ENCODE measurements around the gene NECTIN4. TPM values are rescaled to one million over a fixed set of nuclear protein-coding genes. Genes with fewer than 3 reads are reported as not detected.
A peak's percentile ranks its signal among the peaks of the same experiment; 100 is the strongest.

Gene NECTIN4
- total and polyA plus RNA-seq, 2 of the 13 experiments (the other 11 are each of a cell fraction or from before 2014, with no cell fraction given) = 5.9 to 12.4 TPM

- TF ChIP-seq ZNF512B (CRISPR knock-in tag; IDR thresholded peaks at IDR 0.05; ENCODE audit: borderline replicate concordance) (no peak), IRF2 (CRISPR knock-in tag; IDR thresholded peaks at IDR 0.05) (0 out of 2 replicates have a peak, but pooled peaks have one; percentile 15), ZNF260 (CRISPR knock-in tag; IDR thresholded peaks at IDR 0.05; ENCODE audit: borderline replicate concordance, low read depth) (no peak), SETDB1 (CRISPR knock-in tag; IDR thresholded peaks at IDR 0.05; ENCODE audit: borderline replicate concordance) (no peak), HMGA1 (CRISPR knock-in tag; conservative IDR thresholded peaks at IDR 0.05) (no peak), ZSCAN12 (CRISPR knock-in tag; IDR thresholded peaks at IDR 0.05) (no peak), ZNF264 (CRISPR knock-in tag; IDR thresholded peaks at IDR 0.05) (no peak), EEA1 (CRISPR knock-in tag; IDR thresholded peaks at IDR 0.05; ENCODE audit: borderline replicate concordance) (peak; percentile 35; the same call in 1 of the 2 replicates), ZNF609 (CRISPR knock-in tag; IDR thresholded peaks at IDR 0.05; ENCODE audit: borderline replicate concordance) (0 out of 2 replicates have a peak, but pooled peaks have one; percentile 25)
Measured at GRCh38 chr1:161071886-161072371, 17.4 kb downstream of the NECTIN4 start (continued).

Data from HepG2 (cell line).